Stomach (tissue), 9 donors: ENCODE measurements around the gene C1orf185. TPM values are rescaled to one million over a fixed set of nuclear protein-coding genes. Genes with fewer than 3 reads are reported as not detected.
"Not testable (repeated sequence)": the region's sequence is repeated elsewhere in the genome, so short reads cannot be mapped to it uniquely, and the experiment has no call there.

Source experiments
- DNase-seq, 2 donors: peaks; one replicate each; pipeline versions ENCODE4 v3.0.0 to v3.0.0-alpha.2; 2013 to 2019
- H3K27ac ChIP-seq, 5 donors: fragments of 200-600 bp in 4 of 5; sonication (generic) in 4 of 5; one replicate each; pipeline ENCODE4 v1.5.1; 2013 to 2019; ENCODE audit warnings: mild to moderate bottlenecking in 1 of 5, moderate library complexity in 1 of 5
- H3K27me3 ChIP-seq, 3 donors: fragments of 200-600 bp; sonication (generic); one replicate each; pipeline ENCODE4 v1.5.1; 2017 to 2019; ENCODE audit warnings: mixed run types in 1 of 3
- H3K36me3 ChIP-seq, 4 donors: fragments of 200-600 bp; sonication (generic); 1 replicate in 3 of 4; 2 replicates in 1 of 4; pipeline ENCODE4 v1.5.1; 2016 to 2019
- H3K4me1 ChIP-seq, 4 donors: fragments of 200-600 bp; sonication (generic); one replicate each; pipeline ENCODE4 v1.5.1; 2016 to 2019
- H3K4me3 ChIP-seq, 4 donors: fragments of 200-600 bp; sonication (generic) in 3 of 4; one replicate each; pipeline ENCODE4 v1.5.1; 2016 to 2019; ENCODE audit warnings: mild to moderate bottlenecking in 1 of 4
- H3K9me3 ChIP-seq, 4 donors: fragments of 200-600 bp; sonication (generic); one replicate each; pipeline ENCODE4 v1.5.1; 2016 to 2019
- CTCF ChIP-seq, 7 experiments: fragments of 450-650 bp in 4 of 7; fragments of 200-600 bp in 3 of 7; sonication (generic) in 3 of 7; IDR thresholded peaks; one replicate each; pipeline ENCODE4 v1.5.1; 2016 to 2019; ENCODE audit warnings: antibody characterized with exemption in 7 of 7, control low read depth in 2 of 7, mild to moderate bottlenecking in 1 of 7
- EP300 ChIP-seq: sonication (generic); formaldehyde crosslinking; IDR thresholded peaks from one replicate; pipeline ENCODE4 v1.6.1; 2017; ENCODE audit warnings: antibody characterized with exemption
- POLR2A ChIP-seq, 4 donors: fragments of 450-650 bp; IDR thresholded peaks; one replicate each; pipeline ENCODE4 v1.6.1; 2016; ENCODE audit warnings: antibody characterized with exemption in 4 of 4, control low read depth in 2 of 4, mild to moderate bottlenecking in 1 of 4, moderate library complexity in 1 of 4
- POLR2AphosphoS5 ChIP-seq, 3 donors: sonication (generic); formaldehyde crosslinking; IDR thresholded peaks; one replicate each; pipeline ENCODE4 v1.6.1; 2016; ENCODE audit warnings: antibody characterized with exemption in 3 of 3
- WGBS, 5 donors: extraction: QIAGEN DNeasy Blood & Tissue Kit in 3 of 5; methylation state at CpG; one replicate each; pipeline versions ENCODE4 v1.1.5 to v1.1.7; 2013 to 2018; 5-methylcytosine and 5-hydroxymethylcytosine counted together
- intact Hi-C: fragments of 100-400 bp; cut with DNase I; formaldehyde crosslinking; loops from one replicate; pipeline ENCODE4 v1.15.1; 2023; ENCODE audit warnings: low total_unique reads
- polyA plus RNA-seq, 3 donors: library from polyadenylated mRNA; stranded (reverse); fragments of 200-250 nt; gene quantifications; one replicate each; pipeline ENCODE4 v1.2.3, GENCODE V29; 2013
- total RNA-seq, 5 donors: library from RNA; depleted of rRNA; stranded (reverse); fragments of >200 nt; gene quantifications; one replicate each; pipeline versions ENCODE4 v1.1.0 to v1.2.3, GENCODE V29; 2014 to 2016
- donor health status: healthy with polysubstance abuse.
- donor health status: Bipolar disorder and iron deficiency.
- donor health status: healthy.

The C1orf185 gene
- total and polyA plus RNA-seq, 8 donors = not detected

- DNase-seq = no peak
- H3K36me3 ChIP-seq = no peaks in the 10 kb centered on the region
- no peaks in the 10 kb centered on the region for H3K27me3 ChIP-seq
- intact Hi-C loops = no loop called here
- H3K4me1 ChIP-seq = peaks cover 0 to 7% (median 0%) of the 10 kb centered on the region in 4 donors
- no peak overlapping the region for H3K4me3 ChIP-seq
- H3K9me3 ChIP-seq = no peaks in the 10 kb centered on the region
- no peak overlapping the region for H3K27ac ChIP-seq
- 71 to 88% (median 82%) methylated on average over 4 of the region's 4 CpGs for WGBS, 5 donors
- TF ChIP-seq POLR2AphosphoS5 (IDR thresholded peaks at IDR 0.05) = no peak
Observed at GRCh38 chr1:51168936-51169335, 66.9 kb downstream of the C1orf185 start.

DNA sequence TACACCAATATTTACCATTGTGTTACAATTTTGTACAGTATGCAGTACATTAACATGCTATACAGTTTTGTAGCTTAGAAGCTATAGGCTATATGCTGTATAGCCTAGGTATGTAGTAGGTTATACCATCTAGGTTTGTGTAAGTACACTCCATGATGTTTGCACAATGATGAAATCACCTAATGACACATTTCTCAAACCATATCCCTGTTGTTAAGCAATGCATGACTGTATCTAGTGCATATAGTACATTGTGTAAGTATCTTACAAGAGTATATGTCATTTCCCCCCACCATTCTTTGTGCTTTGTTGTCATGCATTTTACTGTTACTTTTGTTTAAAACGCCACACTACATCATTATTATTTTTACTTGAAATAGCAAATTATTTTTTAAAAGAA, 68.3 kb downstream of the C1orf185 start:
- H3K4me1 ChIP-seq = peaks cover 0 to 7% (median 0%) of the 10 kb centered on the region in 4 donors
- no peak overlapping the region for H3K4me3 ChIP-seq
- intact Hi-C loops = no loop called here
- H3K27me3 ChIP-seq = no peaks in the 10 kb centered on the region
- H3K27ac ChIP-seq = no peak overlapping the region
- H3K36me3 ChIP-seq = no peaks in the 10 kb centered on the region
- WGBS, 5 donors = 75 to 88% (median 85%) methylated on average over 1 of the region's 1 CpG
- TF ChIP-seq POLR2A (IDR thresholded peaks at IDR 0.05) = no peak
- TF ChIP-seq CTCF (IDR thresholded peaks at IDR 0.05) = no peak
- no peak for TF ChIP-seq EP300
- no peak for TF ChIP-seq POLR2AphosphoS5 (IDR thresholded peaks at IDR 0.05)
- H3K9me3 ChIP-seq = no peaks in the 10 kb centered on the region
- DNase-seq = peak in 1 of 2 donors; percentile 16

DNA sequence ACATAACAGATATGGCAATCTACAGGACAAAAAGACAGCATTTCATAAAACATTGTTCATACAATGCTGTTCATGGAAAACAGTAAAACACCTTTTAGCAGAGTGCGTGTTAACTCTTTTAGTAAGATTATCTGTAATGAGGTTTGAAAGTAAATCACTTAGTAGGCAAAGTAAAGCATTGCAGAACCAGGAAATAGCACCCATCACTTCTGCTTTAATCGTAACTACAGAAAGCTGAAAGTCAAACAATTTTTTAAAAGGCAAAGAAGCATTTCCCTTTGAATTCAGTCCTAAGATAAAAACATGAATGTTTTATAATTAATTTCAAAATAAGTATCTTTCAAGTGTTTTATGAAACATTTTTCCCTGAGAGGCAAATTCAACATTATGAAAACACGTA, 70.8 kb downstream of the C1orf185 start:
- WGBS, 5 donors = 54 to 76% (median 65%) methylated on average over 3 of the region's 3 CpGs
- Histone ChIP-seq H3K27me3 (no peaks in the 10 kb centered on the region), H3K9me3 (no peaks in the 10 kb centered on the region), H3K27ac (no peak overlapping the region), H3K4me3 (no peak overlapping the region), H3K36me3 (no peaks in the 10 kb centered on the region), H3K4me1 (peaks cover 0 to 7% (median 0%) of the 10 kb centered on the region in 4 donors)
- no peak for DNase-seq
- intact Hi-C loops = no loop called here
- TF ChIP-seq POLR2AphosphoS5 (IDR thresholded peaks at IDR 0.05) = no peak
- TF ChIP-seq POLR2A (IDR thresholded peaks at IDR 0.05) = no peak
- TF ChIP-seq EP300 = no peak
- TF ChIP-seq CTCF (IDR thresholded peaks at IDR 0.05) = no peak

- H3K4me3 ChIP-seq = no peak overlapping the region
- H3K27ac ChIP-seq = peak overlapping the region in 1 of 5 donors; percentile 59
- H3K9me3 ChIP-seq = no peaks in the 10 kb centered on the region
- 18 to 38% (median 27%) methylated on average over 2 of the region's 2 CpGs for WGBS, 5 donors
- no peaks in the 10 kb centered on the region for H3K36me3 ChIP-seq
- TF ChIP-seq POLR2AphosphoS5 (IDR thresholded peaks at IDR 0.05) = no peak
- TF ChIP-seq EP300 = no peak
- no peak for TF ChIP-seq POLR2A (IDR thresholded peaks at IDR 0.05)
- no peak for TF ChIP-seq CTCF (IDR thresholded peaks at IDR 0.05)
- intact Hi-C loops = no loop called here
- no peaks in the 10 kb centered on the region for H3K4me1 ChIP-seq
- H3K27me3 ChIP-seq = peaks cover 0 to 7% (median 0%) of the 10 kb centered on the region in 3 donors
- no peak for DNase-seq
Observed at GRCh38 chr1:51175278-51175677, 73.2 kb downstream of the C1orf185 start.

DNA sequence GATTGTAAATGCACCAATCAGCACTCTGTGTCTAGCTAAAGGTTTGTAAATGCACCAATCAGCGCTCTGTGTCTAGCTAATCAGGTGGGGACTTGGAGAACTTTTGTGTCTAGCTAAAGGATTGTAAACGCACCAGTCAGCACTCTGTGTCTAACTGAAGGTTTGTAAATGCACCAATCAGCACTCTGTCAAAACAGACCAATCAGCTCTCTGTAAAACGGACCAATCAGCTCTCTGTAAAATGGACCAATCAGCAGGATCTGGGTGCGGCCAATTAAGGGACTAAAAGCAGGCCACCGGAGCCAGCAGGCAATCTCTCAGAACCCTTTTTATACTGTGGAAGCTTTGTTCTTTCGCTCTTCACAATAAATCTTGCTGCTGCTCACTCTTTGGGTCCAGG, 76.0 kb downstream of the C1orf185 start:
- H3K27me3 ChIP-seq, H3K9me3 ChIP-seq, H3K4me3 ChIP-seq, H3K36me3 ChIP-seq, H3K27ac ChIP-seq, intact Hi-C loops, DNase-seq, H3K4me1 ChIP-seq: not testable (repeated sequence)
- 88 to 95% (median 92%) methylated on average over 6 of the region's 6 CpGs for WGBS, 5 donors
